Erythroblast (primary cell): ENCODE data around the gene AUTS2.

Source experiments
- GATA1 ChIP-seq: IDR thresholded peaks from 2 replicates; pipeline ENCODE4 v1.6.1; 2011; ENCODE audit warnings: low read depth, mild to moderate bottlenecking, control low read depth, low read length, moderate library complexity
- POLR2A ChIP-seq: IDR thresholded peaks from 2 replicates; pipeline ENCODE4 v1.6.1; 2011; ENCODE audit warnings: mild to moderate bottlenecking, low read length

DNA sequence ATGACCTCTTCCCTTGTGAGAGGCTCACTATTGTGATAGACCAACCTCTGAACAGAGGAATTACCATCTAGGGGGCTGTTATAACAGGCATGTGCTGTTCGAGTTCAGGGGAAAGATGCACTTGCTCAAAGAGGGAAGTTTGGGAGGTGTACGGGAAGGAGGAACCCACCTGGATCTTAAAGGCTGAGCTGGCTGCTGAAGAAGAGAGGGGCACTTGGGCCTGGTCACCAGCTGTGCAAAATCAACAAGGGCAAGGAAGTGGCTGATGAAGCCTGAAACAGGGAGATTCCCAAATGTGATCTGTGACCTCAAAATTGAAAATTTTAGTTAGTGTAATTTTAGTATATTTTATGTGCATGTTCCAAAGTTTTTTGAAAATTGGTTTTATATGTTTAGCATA, 407.2 kb downstream of the AUTS2 start:
- TF ChIP-seq POLR2A: no peak
- TF ChIP-seq GATA1: no peak
